ENCODE results near the gene HERC2.

DNA sequence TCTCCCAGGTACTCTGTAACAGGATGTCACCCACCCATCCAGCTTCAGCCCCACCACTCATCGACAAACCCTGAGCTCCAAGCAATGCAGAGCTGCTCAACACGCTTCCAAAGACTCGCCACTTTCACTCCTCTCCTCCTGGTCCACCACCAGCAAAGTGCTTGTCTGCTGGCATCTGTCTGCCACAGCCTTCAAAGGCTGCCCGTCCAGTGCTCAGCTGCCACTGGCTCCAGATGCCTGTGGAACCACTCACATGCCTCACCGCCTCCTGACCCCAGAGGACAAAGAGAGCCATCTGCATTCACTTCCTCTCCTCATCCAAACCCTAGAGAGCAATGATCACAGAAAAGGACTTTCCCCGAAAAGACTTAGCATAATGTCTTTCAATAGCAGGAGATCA is 113.4 kb downstream of the HERC2 start:
- TF ChIP-seq, protein P1, sequence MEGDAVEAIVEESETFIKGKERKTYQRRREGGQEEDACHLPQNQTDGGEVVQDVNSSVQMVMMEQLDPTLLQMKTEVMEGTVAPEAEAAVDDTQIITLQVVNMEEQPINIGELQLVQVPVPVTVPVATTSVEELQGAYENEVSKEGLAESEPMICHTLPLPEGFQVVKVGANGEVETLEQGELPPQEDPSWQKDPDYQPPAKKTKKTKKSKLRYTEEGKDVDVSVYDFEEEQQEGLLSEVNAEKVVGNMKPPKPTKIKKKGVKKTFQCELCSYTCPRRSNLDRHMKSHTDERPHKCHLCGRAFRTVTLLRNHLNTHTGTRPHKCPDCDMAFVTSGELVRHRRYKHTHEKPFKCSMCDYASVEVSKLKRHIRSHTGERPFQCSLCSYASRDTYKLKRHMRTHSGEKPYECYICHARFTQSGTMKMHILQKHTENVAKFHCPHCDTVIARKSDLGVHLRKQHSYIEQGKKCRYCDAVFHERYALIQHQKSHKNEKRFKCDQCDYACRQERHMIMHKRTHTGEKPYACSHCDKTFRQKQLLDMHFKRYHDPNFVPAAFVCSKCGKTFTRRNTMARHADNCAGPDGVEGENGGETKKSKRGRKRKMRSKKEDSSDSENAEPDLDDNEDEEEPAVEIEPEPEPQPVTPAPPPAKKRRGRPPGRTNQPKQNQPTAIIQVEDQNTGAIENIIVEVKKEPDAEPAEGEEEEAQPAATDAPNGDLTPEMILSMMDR (IDR thresholded peaks at IDR 0.05): no peak
- no peak for TF ChIP-seq POLR2AphosphoS5 (IDR thresholded peaks at IDR 0.05)
